SK-N-SH (cell line): ENCODE measurements around the gene CDH23. TPM values are rescaled to one million over a fixed set of nuclear protein-coding genes. Genes with fewer than 3 reads are reported as not detected.

ENCODE experiments used
- CTCF ChIA-PET: fragments of 300-600, 350-600 bp; formaldehyde crosslinking; extraction: SDS; loops from one replicate; lab custom pipeline; 2021; lab: Yijun Ruan, JAX
- POLR2A ChIA-PET: fragments of 350-600 bp; sonication (Branson Sonifier 250); formaldehyde crosslinking; extraction: SDS; loops from one replicate; lab custom pipeline; 2020; ENCODE audit warnings: antibody characterized with exemption, inconsistent platforms; lab: Yijun Ruan, JAX
- DNase-seq: peaks from one replicate; pipeline ENCODE4 v3.0.0; 2012
- H2AFZ ChIP-seq: fragments of 200-600 bp; sonication (generic); 2 replicates; pipeline ENCODE4 v1.8.1; 2016; ENCODE audit warnings: antibody characterized with exemption, mild to moderate bottlenecking, low read depth
- H3F3A ChIP-seq: fragments of 200-600 bp; sonication (generic); replicated peaks from 2 replicates; pipeline ENCODE3; 2016; ENCODE audit warnings: antibody characterized with exemption, mild to moderate bottlenecking; ENCODE audit not compliant: insufficient read depth
- H3K27ac ChIP-seq, 2 experiments: fragments of 200-500 bp in 1 of 2; fragments of 200-600 bp in 1 of 2; sonication (Bioruptor generic) in 1 of 2; sonication (generic), shearing (Covaris generic) in 1 of 2; 2 replicates each; pipeline versions ENCODE4 v1.5.1 to v1.6.1; 2014 to 2016; ENCODE audit warnings: low read depth in 2 of 2, inconsistent platforms in 1 of 2, low read length in 1 of 2, mild to moderate bottlenecking in 1 of 2, mixed read lengths in 1 of 2
- H3K27me3 ChIP-seq: fragments of 200-600 bp; sonication (generic), shearing (Covaris generic); 2 replicates; pipeline ENCODE4 v1.6.1; 2016; ENCODE audit warnings: mixed run types; ENCODE audit not compliant: insufficient read depth
- H3K36me3 ChIP-seq, 2 experiments: fragments of 200-500 bp in 1 of 2; fragments of 200-600 bp in 1 of 2; sonication (Bioruptor generic) in 1 of 2; sonication (generic) in 1 of 2; replicated peaks in 1 of 2; 2 replicates each; pipeline versions ENCODE3 to v1.5.1; 2014 to 2016; ENCODE audit warnings: low read length in 1 of 2, mild to moderate bottlenecking in 1 of 2; ENCODE audit not compliant: insufficient read depth in 2 of 2, control insufficient read depth in 1 of 2
- H3K4me1 ChIP-seq, 2 experiments: fragments of 200-500 bp in 1 of 2; fragments of 200-600 bp in 1 of 2; sonication (Bioruptor generic) in 1 of 2; sonication (generic), shearing (Covaris generic) in 1 of 2; 2 replicates each; pipeline versions ENCODE4 v1.5.1 to v1.6.1; 2014 to 2016; ENCODE audit warnings: low read depth in 1 of 2, low read length in 1 of 2, mixed run types in 1 of 2; ENCODE audit not compliant: insufficient read depth in 2 of 2, control insufficient read depth in 1 of 2
- H3K4me2 ChIP-seq: fragments of 200-600 bp; sonication (generic), shearing (Covaris generic); 2 replicates; pipeline ENCODE4 v1.6.1; 2017; ENCODE audit warnings: mixed run types
- H3K4me3 ChIP-seq, 2 experiments: fragments of 200-500 bp in 1 of 2; fragments of 200-600 bp in 1 of 2; sonication (Bioruptor generic) in 1 of 2; sonication (generic), shearing (Covaris generic) in 1 of 2; 2 replicates each; pipeline versions ENCODE4 v1.5.1 to v1.8.1; 2014 to 2016; ENCODE audit warnings: low read depth in 2 of 2, inconsistent platforms in 1 of 2, low read length in 1 of 2, mild to moderate bottlenecking in 1 of 2, mixed read lengths in 1 of 2, moderate library complexity in 1 of 2
- H3K79me2 ChIP-seq: fragments of 200-600 bp; sonication (generic); 2 replicates; pipeline ENCODE4 v1.8.1; 2017; ENCODE audit warnings: mild to moderate bottlenecking; ENCODE audit not compliant: insufficient read depth
- H3K9ac ChIP-seq: fragments of 200-600 bp; sonication (generic); 2 replicates; pipeline ENCODE4 v1.6.1; 2017; ENCODE audit warnings: mixed run types
- H3K9me2 ChIP-seq: fragments of 200-600 bp; sonication (generic); 2 replicates; pipeline ENCODE4 v1.6.1; 2017; ENCODE audit warnings: mixed run types
- H3K9me3 ChIP-seq: fragments of 200-600 bp; sonication (generic); 2 replicates; pipeline ENCODE4 v1.6.1; 2017; ENCODE audit warnings: mixed run types, mild to moderate bottlenecking, moderate library complexity
- H4K20me1 ChIP-seq: fragments of 200-600 bp; sonication (generic); 2 replicates; pipeline ENCODE4 v1.6.1; 2017; ENCODE audit warnings: mild to moderate bottlenecking, mixed run types; ENCODE audit not compliant: insufficient read depth
- EP300 ChIP-seq, 2 experiments: IDR thresholded peaks; 2 replicates each; pipeline versions ENCODE4 v1.4.0 to v1.6.1; 2012; ENCODE audit warnings: borderline replicate concordance in 1 of 2, low read depth in 1 of 2, low read length in 1 of 2
- FOSL2 ChIP-seq: IDR thresholded peaks from 2 replicates; pipeline ENCODE4 v1.4.0; 2012; ENCODE audit warnings: low read depth, mild to moderate bottlenecking, moderate library complexity, borderline replicate concordance
- GABPA ChIP-seq: IDR thresholded peaks from 2 replicates; pipeline ENCODE4 v1.4.0; 2012; ENCODE audit warnings: low read depth, mild to moderate bottlenecking
- NRF1 ChIP-seq: IDR thresholded peaks from 2 replicates; pipeline ENCODE4 v1.6.1; 2012; ENCODE audit warnings: low read depth, mild to moderate bottlenecking, low read length
- RAD21 ChIP-seq: IDR thresholded peaks from 2 replicates; pipeline ENCODE4 v1.6.1; 2012; ENCODE audit warnings: mild to moderate bottlenecking, low read length
- RXRA ChIP-seq: IDR thresholded peaks from 2 replicates; pipeline ENCODE4 v1.4.0; 2012; ENCODE audit warnings: low read depth, mild to moderate bottlenecking, borderline replicate concordance
- TAF1 ChIP-seq: IDR thresholded peaks from 2 replicates; pipeline ENCODE4 v1.6.1; 2012; ENCODE audit warnings: low read depth, mild to moderate bottlenecking, low read length, moderate library complexity, borderline replicate concordance
- TEAD4 ChIP-seq: IDR thresholded peaks from 2 replicates; pipeline ENCODE4 v1.4.0; 2012; ENCODE audit warnings: mild to moderate bottlenecking, borderline replicate concordance; ENCODE audit not compliant: insufficient read depth
- YY1 ChIP-seq: IDR thresholded peaks from 2 replicates; pipeline ENCODE4 v1.4.0; 2012; ENCODE audit warnings: low read depth, mild to moderate bottlenecking
- WGBS: methylation state at CpG from one replicate; pipeline ENCODE4 v1.1.6; 2017; ENCODE audit warnings: low lambda C conversion rate; 5-methylcytosine and 5-hydroxymethylcytosine counted together
- polyA plus RNA-seq, 3 experiments: library from polyadenylated mRNA; depleted of rRNA; stranded (reverse); fragments of >200 nt; gene quantifications; 2 replicates each; pipeline ENCODE4 v1.2.3, GENCODE V29; 2012
- TF ChIP-seq, protein P1 (sequence below): IDR thresholded peaks from 2 replicates; pipeline ENCODE4 v1.4.0; 2012; ENCODE audit warnings: low read depth, borderline replicate concordance
- TF ChIP-seq, protein P2 (sequence below): fragments of 200-600 bp; sonication (generic); IDR thresholded peaks from 2 replicates; pipeline ENCODE4 v1.6.1; 2017; ENCODE audit warnings: antibody characterized with exemption, mild to moderate bottlenecking, moderate library complexity

CDH23 gene
- polyA plus RNA-seq, 1 of the 3 experiments (the other 2 are of a cell fraction): 0.03 TPM

DNA sequence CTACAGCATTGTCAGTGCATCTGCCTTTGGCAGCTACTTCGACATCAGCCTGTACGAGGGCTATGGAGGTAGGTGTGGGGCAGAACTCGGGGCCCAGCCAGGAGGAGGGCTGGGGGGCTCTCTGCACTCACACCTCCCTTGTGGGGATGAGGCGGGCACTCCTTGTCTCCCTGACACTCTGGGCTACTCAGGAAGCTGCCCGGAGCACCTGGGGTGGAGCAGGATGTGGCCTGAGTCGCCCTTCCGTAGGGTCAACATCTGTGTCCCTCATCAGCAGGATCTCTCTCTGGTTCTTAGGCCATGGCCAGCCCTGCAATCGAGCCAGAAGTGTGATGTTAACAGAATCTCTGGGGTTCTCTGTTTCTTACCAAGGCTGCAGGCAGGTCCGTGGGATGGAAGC lies 282.7 kb downstream of the CDH23 start:
- WGBS: 56% methylated on average over 7 of the region's 9 CpGs
- Histone ChIP-seq H2AFZ (no peak overlapping the region), H3K36me3 (no peaks in the 10 kb centered on the region), H3K4me1 (no peaks in the 10 kb centered on the region), H3K9me3 (no peaks in the 10 kb centered on the region), H3F3A (no peaks in the 10 kb centered on the region), H3K79me2 (no peaks in the 10 kb centered on the region), H3K9ac (no peak overlapping the region), H3K4me3 (no peak overlapping the region), H3K27me3 (peaks cover 33% of the 10 kb centered on the region), H3K9me2 (no peaks in the 10 kb centered on the region), H4K20me1 (no peaks in the 10 kb centered on the region), H3K4me2 (no peak overlapping the region), H3K27ac (no peak overlapping the region)
- TF ChIP-seq RAD21: no peak
- TF ChIP-seq EP300 (IDR thresholded peaks at IDR 0.05; ENCODE audit: borderline replicate concordance in 1 of 2, low read depth in 1 of 2, low read length in 1 of 2): no peak
- TF ChIP-seq YY1: no peak
- TF ChIP-seq FOSL2: no peak
- TF ChIP-seq TEAD4: no peak
- TF ChIP-seq GABPA: no peak
- TF ChIP-seq, protein P1, sequence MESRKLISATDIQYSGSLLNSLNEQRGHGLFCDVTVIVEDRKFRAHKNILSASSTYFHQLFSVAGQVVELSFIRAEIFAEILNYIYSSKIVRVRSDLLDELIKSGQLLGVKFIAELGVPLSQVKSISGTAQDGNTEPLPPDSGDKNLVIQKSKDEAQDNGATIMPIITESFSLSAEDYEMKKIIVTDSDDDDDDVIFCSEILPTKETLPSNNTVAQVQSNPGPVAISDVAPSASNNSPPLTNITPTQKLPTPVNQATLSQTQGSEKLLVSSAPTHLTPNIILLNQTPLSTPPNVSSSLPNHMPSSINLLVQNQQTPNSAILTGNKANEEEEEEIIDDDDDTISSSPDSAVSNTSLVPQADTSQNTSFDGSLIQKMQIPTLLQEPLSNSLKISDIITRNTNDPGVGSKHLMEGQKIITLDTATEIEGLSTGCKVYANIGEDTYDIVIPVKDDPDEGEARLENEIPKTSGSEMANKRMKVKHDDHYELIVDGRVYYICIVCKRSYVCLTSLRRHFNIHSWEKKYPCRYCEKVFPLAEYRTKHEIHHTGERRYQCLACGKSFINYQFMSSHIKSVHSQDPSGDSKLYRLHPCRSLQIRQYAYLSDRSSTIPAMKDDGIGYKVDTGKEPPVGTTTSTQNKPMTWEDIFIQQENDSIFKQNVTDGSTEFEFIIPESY: no peak
- TF ChIP-seq, protein P2, sequence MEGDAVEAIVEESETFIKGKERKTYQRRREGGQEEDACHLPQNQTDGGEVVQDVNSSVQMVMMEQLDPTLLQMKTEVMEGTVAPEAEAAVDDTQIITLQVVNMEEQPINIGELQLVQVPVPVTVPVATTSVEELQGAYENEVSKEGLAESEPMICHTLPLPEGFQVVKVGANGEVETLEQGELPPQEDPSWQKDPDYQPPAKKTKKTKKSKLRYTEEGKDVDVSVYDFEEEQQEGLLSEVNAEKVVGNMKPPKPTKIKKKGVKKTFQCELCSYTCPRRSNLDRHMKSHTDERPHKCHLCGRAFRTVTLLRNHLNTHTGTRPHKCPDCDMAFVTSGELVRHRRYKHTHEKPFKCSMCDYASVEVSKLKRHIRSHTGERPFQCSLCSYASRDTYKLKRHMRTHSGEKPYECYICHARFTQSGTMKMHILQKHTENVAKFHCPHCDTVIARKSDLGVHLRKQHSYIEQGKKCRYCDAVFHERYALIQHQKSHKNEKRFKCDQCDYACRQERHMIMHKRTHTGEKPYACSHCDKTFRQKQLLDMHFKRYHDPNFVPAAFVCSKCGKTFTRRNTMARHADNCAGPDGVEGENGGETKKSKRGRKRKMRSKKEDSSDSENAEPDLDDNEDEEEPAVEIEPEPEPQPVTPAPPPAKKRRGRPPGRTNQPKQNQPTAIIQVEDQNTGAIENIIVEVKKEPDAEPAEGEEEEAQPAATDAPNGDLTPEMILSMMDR: no peak
- TF ChIP-seq RXRA: no peak
- POLR2A ChIA-PET: no interaction called here
- CTCF ChIA-PET: interaction anchor here (0.6 to 2.2 kb wide), 8 partner anchors 8 to 133 kb away, joined by 3 to 10 read pairs (median 6); no protein-coding TSS in a partner anchor
- no peak for DNase-seq

DNA sequence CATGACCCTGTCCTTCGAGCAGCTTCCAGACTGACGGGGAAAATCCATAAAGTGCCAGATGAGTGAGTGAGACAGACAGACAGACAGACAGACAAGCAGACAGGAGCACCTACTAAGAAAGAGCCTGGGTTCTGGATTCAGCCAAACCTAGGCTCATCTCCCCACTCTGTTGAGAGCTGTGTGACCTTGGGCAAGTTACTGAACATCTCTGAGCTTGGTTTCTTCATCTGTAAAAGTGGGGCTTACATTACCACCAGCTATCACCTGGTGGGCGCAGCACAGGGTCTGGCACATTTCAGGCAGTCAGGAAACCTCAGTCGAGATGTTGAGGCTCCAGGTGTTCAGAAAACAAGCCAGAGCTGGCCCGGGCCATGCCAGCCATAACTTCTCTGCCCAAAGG lies 285.3 kb downstream of the CDH23 start:
- Histone ChIP-seq H3K9me3 (no peaks in the 10 kb centered on the region), H3K27ac (no peak overlapping the region), H3K4me1 (no peaks in the 10 kb centered on the region), H3F3A (no peaks in the 10 kb centered on the region), H3K4me3 (no peak overlapping the region), H2AFZ (no peak overlapping the region)
- CTCF ChIA-PET: interaction anchor here (1.2 to 7.0 kb wide), 3 partner anchors 15 to 297 kb away, joined by 4 to 52 read pairs (median 7); no protein-coding TSS in a partner anchor
- TF ChIP-seq NRF1 (no peak), TAF1 (no peak), GABPA (no peak), FOSL2 (no peak)
- TF ChIP-seq, protein P2: no peak
- TF ChIP-seq, all 33 proteins: peak for 0
- Histone ChIP-seq H3K27me3 (peaks cover 33% of the 10 kb centered on the region), H3K9ac (no peak overlapping the region), H3K79me2 (no peaks in the 10 kb centered on the region), H3K9me2 (no peaks in the 10 kb centered on the region), H4K20me1 (no peaks in the 10 kb centered on the region), H3K4me2 (no peak overlapping the region), H3K36me3 (no peaks in the 10 kb centered on the region)
- POLR2A ChIA-PET: no interaction called here
- no peak for DNase-seq
- WGBS: no CpG with 5 or more reads among the region's 5 CpGs
